Activated CD4-positive, alpha-beta T cell treated with anti-CD3 and anti-CD28 coated beads for 48 hours (primary cell): Measurements from ENCODE around the gene CDC27.
A peak's percentile ranks its signal among the peaks of the same experiment; 100 is the strongest.
"Not testable (repeated sequence)": the region's sequence is repeated elsewhere in the genome, so short reads cannot be mapped to it uniquely, and the experiment has no call there.

ENCODE experiments used
- DNase-seq: peaks from one replicate; pipeline ENCODE4 v3.0.0-alpha.2; 2020

CDC27 gene

GRCh38 chr17:47126835-47127234 lies 62.3 kb downstream of the CDC27 start:
- not testable (repeated sequence) for DNase-seq

- DNase-seq, result not testable (repeated sequence)
These were observed 65.8 kb downstream of the CDC27 start for GRCh38 chr17:47123262-47123661.

GRCh38 chr17:47120521-47121095 lies 68.5 kb downstream of the CDC27 start:
- DNase-seq, result no peak

GRCh38 chr17:47119746-47120520 lies 69.2 kb downstream of the CDC27 start:
- DNase-seq, result no peak

GRCh38 chr17:47117386-47117785 lies 71.7 kb downstream of the CDC27 start:
- DNase-seq, result no peak

GRCh38 chr17:47106130-47106529 lies 83.0 kb downstream of the CDC27 start:
- DNase-seq, result no peak

GRCh38 chr17:47105246-47105645 lies 83.8 kb downstream of the CDC27 start:
- DNase-seq, result not testable (repeated sequence)

GRCh38 chr17:47102914-47103313 lies 86.2 kb downstream of the CDC27 start:
- DNase-seq, result no peak

- DNase-seq, result peak; percentile 94
These were observed 88.9 kb downstream of the CDC27 start for GRCh38 chr17:47099987-47100711.

GRCh38 chr17:47099451-47099986 lies 89.6 kb downstream of the CDC27 start:
- peak; percentile 6 for DNase-seq

GRCh38 chr17:47096343-47096742 lies 92.8 kb downstream of the CDC27 start:
- no peak for DNase-seq

- DNase-seq, result no peak
These were observed 93.8 kb downstream of the CDC27 start for GRCh38 chr17:47095268-47095667.

GRCh38 chr17:47087093-47087492 lies 102.0 kb downstream of the CDC27 start:
- DNase-seq, result no peak

- no peak for DNase-seq
These were observed 103.4 kb downstream of the CDC27 start for GRCh38 chr17:47085736-47086135.

GRCh38 chr17:47078801-47079200 lies 110.3 kb downstream of the CDC27 start:
- no peak for DNase-seq

GRCh38 chr17:47077576-47077975 lies 111.5 kb downstream of the CDC27 start:
- no peak for DNase-seq

GRCh38 chr17:47076171-47076570 lies 112.9 kb downstream of the CDC27 start:
- DNase-seq, result no peak

- DNase-seq, result not testable (repeated sequence)
These were observed 114.7 kb downstream of the CDC27 start for GRCh38 chr17:47074361-47074760.

GRCh38 chr17:47073629-47074028 lies 115.5 kb downstream of the CDC27 start:
- DNase-seq, result not testable (repeated sequence)

GRCh38 chr17:47072886-47073285 lies 116.2 kb downstream of the CDC27 start:
- DNase-seq, result no peak

- not testable (repeated sequence) for DNase-seq
These were observed 117.9 kb downstream of the CDC27 start for GRCh38 chr17:47071171-47071570.

- DNase-seq, result not testable (repeated sequence)
These were observed 118.8 kb downstream of the CDC27 start for GRCh38 chr17:47070266-47070665.
